Fibroblast of skin of abdomen (primary cell): ENCODE measurements around the gene SLC27A3.
A peak's percentile ranks its signal among the peaks of the same experiment; 100 is the strongest.

Experiments
- DNase-seq: peaks from one replicate; pipeline ENCODE4 v3.0.0-alpha.2; 2013

Gene SLC27A3

GRCh38 chr1:153799566-153800465 is 24.6 kb downstream of the SLC27A3 start:
- no peak for DNase-seq

- no peak for DNase-seq
These were observed 25.3 kb downstream of the SLC27A3 start for GRCh38 chr1:153800516-153800915.

GRCh38 chr1:153801028-153801625 is 25.9 kb downstream of the SLC27A3 start:
- DNase-seq: no peak

GRCh38 chr1:153801786-153802697 is 26.8 kb downstream of the SLC27A3 start:
- no peak for DNase-seq

- DNase-seq: no peak
These were observed 28.4 kb downstream of the SLC27A3 start for GRCh38 chr1:153803470-153804056.

- DNase-seq: no peak
These were observed 28.9 kb downstream of the SLC27A3 start for GRCh38 chr1:153804112-153804511.

GRCh38 chr1:153805042-153805745 is 30.0 kb downstream of the SLC27A3 start:
- peak; percentile 80 for DNase-seq

- peak; percentile 15 for DNase-seq
These were observed 30.9 kb downstream of the SLC27A3 start for GRCh38 chr1:153805886-153806719.

GRCh38 chr1:153816283-153816889 is 41.2 kb downstream of the SLC27A3 start:
- DNase-seq: no peak

- DNase-seq: no peak
These were observed 43.7 kb downstream of the SLC27A3 start for GRCh38 chr1:153818876-153819275.

- no peak for DNase-seq
These were observed 52.2 kb downstream of the SLC27A3 start for GRCh38 chr1:153827168-153827964.
